Left lung (tissue), 10 donors: Measurements from ENCODE around the gene AK1. TPM values are rescaled to one million over a fixed set of nuclear protein-coding genes. Genes with fewer than 3 reads are reported as not detected.

Experiments
- ATAC-seq: fragments of 200-7000 bp; cut with Tn5 transposase; one replicate; pipeline ENCODE4 v1.9.1; 2020; ENCODE audit warnings: moderate library complexity
- DNase-seq, 4 donors: peaks; one replicate each; pipeline ENCODE4 v3.0.0-alpha.2; 2013 to 2020
- H3K27ac ChIP-seq, 2 donors: fragments of 200-600 bp; sonication (generic) in 1 of 2; one replicate each; pipeline versions ENCODE4 v1.5.0 to v1.8.0; 2020 to 2021
- H3K27me3 ChIP-seq, 2 donors: fragments of 200-600 bp; sonication (generic) in 1 of 2; one replicate each; pipeline versions ENCODE4 v1.5.0 to v1.8.0; 2020 to 2021
- H3K36me3 ChIP-seq, 2 donors: fragments of 200-600 bp; sonication (generic) in 1 of 2; one replicate each; pipeline versions ENCODE4 v1.5.0 to v1.8.0; 2020 to 2021
- H3K4me1 ChIP-seq, 2 donors: fragments of 200-600 bp; one replicate each; pipeline ENCODE4 v1.8.0; 2021
- H3K4me3 ChIP-seq, 2 donors: fragments of 200-600 bp; sonication (generic) in 1 of 2; one replicate each; pipeline versions ENCODE4 v1.5.0 to v1.8.0; 2020 to 2021; ENCODE audit warnings: mild to moderate bottlenecking in 1 of 2
- H3K9me3 ChIP-seq, 2 donors: fragments of 200-600 bp; sonication (generic) in 1 of 2; one replicate each; pipeline versions ENCODE4 v1.5.0 to v1.8.0; 2020 to 2021
- CTCF ChIP-seq, 2 donors: fragments of 200-600 bp; sonication (generic) in 1 of 2; IDR thresholded peaks; one replicate each; pipeline versions ENCODE4 v1.5.0 to v1.8.0; 2021; ENCODE audit warnings: antibody characterized with exemption in 2 of 2
- intact Hi-C, 2 donors: fragments of 100-400 bp; cut with DNase I; formaldehyde crosslinking; loops; one replicate each; pipeline versions ENCODE4 v1.11.2 to v1.14.2; 2022
- polyA plus RNA-seq, 6 donors: library from polyadenylated mRNA; unstranded; fragments of 120-200 nt; gene quantifications; one replicate each; pipeline ENCODE4 v1.2.1, GENCODE V29; 2013; ENCODE audit not compliant: insufficient read length in 6 of 6
- total RNA-seq, 2 donors: library from RNA; stranded (reverse); fragmentation: NEBNext Ultra II Directional; extraction: Animal tissue kit (Norgen Biotek cat#: 25700); gene quantifications; one replicate each; pipeline ENCODE4 v1.2.1, GENCODE V29; 2021
- donor health status: DM: no; HTN: yes; CAD: no.
- donor health status: DM: no; HTN: no; CAD: no.

The AK1 gene
- total and polyA plus RNA-seq, 8 donors: 47.3 to 264 (median 76.7) TPM

- peaks cover 0 to 16% of the 10 kb centered on the region in 2 donors for H3K9me3 ChIP-seq
- peaks cover 14 to 67% of the 10 kb centered on the region in 2 donors for H3K4me1 ChIP-seq
- peaks cover 0 to 40% of the 10 kb centered on the region in 2 donors for H3K36me3 ChIP-seq
- TF ChIP-seq CTCF (IDR thresholded peaks at IDR 0.05): no peak
- ATAC-seq (no peak), DNase-seq (no peak)
- H3K4me3 ChIP-seq: peak overlapping the region in 1 of 2 donors; percentile 73
- H3K27ac ChIP-seq: peak overlapping the region; percentile 67 to 85
- no peaks in the 10 kb centered on the region for H3K27me3 ChIP-seq
- intact Hi-C loops: no loop called here
Observed at GRCh38 chr9:127850286-127850830, 27.1 kb downstream of the AK1 start.

GRCh38 chr9:127848756-127849504 lies 28.5 kb downstream of the AK1 start:
- peak overlapping the region in 1 of 2 donors; percentile 73 for H3K4me3 ChIP-seq
- H3K27ac ChIP-seq: peak overlapping the region in 1 of 2 donors; percentile 85
- TF ChIP-seq CTCF (IDR thresholded peaks at IDR 0.05): no peak
- peaks cover 0 to 40% of the 10 kb centered on the region in 2 donors for H3K36me3 ChIP-seq
- H3K4me1 ChIP-seq: peaks cover 8 to 69% of the 10 kb centered on the region in 2 donors
- ATAC-seq (no peak), DNase-seq (no peak)
- peaks cover 0 to 16% of the 10 kb centered on the region in 2 donors for H3K9me3 ChIP-seq
- no peaks in the 10 kb centered on the region for H3K27me3 ChIP-seq
- intact Hi-C loops: no loop called here

- peak overlapping the region; percentile 64 to 76 for H3K27ac ChIP-seq
- no peaks in the 10 kb centered on the region for H3K27me3 ChIP-seq
- peaks cover 8 to 70% of the 10 kb centered on the region in 2 donors for H3K4me1 ChIP-seq
- intact Hi-C loops: no loop called here
- H3K9me3 ChIP-seq: peaks cover 0 to 16% of the 10 kb centered on the region in 2 donors
- no peak for TF ChIP-seq CTCF (IDR thresholded peaks at IDR 0.05)
- DNase-seq: no peak
- ATAC-seq: no peak
- peaks cover 0 to 44% of the 10 kb centered on the region in 2 donors for H3K36me3 ChIP-seq
- peak overlapping the region in 1 of 2 donors; percentile 18 for H3K4me3 ChIP-seq
Observed at GRCh38 chr9:127847833-127848755, 29.4 kb downstream of the AK1 start.

GRCh38 chr9:127847178-127847510 lies 30.3 kb downstream of the AK1 start:
- H3K9me3 ChIP-seq: peaks cover 0 to 16% of the 10 kb centered on the region in 2 donors
- no peaks in the 10 kb centered on the region for H3K27me3 ChIP-seq
- H3K36me3 ChIP-seq: peaks cover 0 to 46% of the 10 kb centered on the region in 2 donors
- H3K4me3 ChIP-seq: peak overlapping the region in 1 of 2 donors; percentile 18
- peak overlapping the region; percentile 64 to 76 for H3K27ac ChIP-seq
- H3K4me1 ChIP-seq: peaks cover 8 to 70% of the 10 kb centered on the region in 2 donors
- DNase-seq: no peak
- TF ChIP-seq CTCF (IDR thresholded peaks at IDR 0.05): no peak
- ATAC-seq: peak; percentile 49
- intact Hi-C loops: no loop called here
